Measurements from ENCODE around the gene DPP8.
"Not testable (repeated sequence)": the region's sequence is repeated elsewhere in the genome, so short reads cannot be mapped to it uniquely, and the experiment has no call there.

Gene DPP8

DNA sequence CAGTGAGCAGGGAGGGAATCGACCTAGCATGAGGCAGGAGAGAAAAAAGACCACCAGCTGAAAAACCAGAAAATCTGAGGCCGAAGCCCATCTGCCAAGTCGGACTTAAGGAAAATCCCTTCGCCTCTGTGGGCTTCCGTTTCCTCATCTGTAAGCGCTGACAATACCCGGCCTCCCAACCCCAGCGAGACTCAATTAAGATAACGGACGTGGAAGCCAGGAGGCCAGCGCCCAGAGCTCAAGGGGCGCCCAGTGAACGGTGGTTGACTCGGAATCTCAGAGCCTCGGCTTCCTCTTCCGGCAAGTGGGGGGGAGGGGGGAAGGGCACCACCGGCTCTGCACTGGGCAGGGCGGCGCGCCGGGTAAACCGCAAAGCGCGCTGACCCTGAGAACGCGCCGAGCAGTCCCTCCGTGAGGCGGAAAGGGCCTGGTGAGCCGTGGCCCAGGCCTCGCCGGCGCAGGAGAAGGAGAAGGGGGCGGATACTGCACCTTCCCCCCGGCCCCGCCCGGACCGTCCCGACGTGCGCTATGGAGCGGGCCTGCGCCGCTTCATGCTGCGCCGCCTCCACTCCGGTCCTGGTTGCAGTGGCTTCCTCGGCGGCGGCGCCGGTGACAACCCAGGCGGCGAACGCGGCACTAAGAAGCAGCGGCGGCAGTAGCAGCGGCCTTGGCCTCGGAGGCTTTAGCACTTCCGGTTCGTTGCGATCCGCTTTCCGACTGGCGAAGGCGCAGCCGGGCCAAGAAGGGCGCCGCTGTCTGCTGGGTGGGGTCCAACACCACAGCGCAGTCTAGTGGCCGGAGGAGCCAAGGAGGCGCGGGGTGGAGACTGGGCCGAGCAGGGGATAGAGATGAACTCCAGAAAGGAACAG, at the start of gene DPP8:
Gene DPP8, minus strand, starts transcription at position 693 of the 869 bp plus-strand sequence. CDS start 5,136 bp downstream, outside the sequence.
- DNase-seq, result peak; percentile 97

DNA sequence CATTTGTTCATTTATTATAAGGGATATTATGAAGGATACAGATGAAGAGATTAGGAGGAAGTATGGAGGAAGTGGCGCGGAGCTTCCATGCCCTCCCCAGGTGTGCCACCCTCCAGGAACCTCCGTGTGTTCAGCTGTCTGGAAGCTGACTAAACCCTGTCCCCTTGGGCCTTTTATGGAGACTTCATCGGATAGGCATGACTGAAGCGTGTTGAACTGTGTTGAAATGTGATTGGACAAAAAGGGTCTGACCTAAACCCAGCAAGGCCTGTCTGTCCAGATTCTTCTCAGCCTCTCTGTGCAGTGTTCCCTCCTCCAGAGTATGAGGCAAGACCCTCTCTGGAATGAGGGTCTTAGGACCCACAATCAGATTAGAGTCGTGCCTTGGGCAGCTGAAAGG, 44.4 kb upstream of the DPP8 start:
- no peak for DNase-seq

DNA sequence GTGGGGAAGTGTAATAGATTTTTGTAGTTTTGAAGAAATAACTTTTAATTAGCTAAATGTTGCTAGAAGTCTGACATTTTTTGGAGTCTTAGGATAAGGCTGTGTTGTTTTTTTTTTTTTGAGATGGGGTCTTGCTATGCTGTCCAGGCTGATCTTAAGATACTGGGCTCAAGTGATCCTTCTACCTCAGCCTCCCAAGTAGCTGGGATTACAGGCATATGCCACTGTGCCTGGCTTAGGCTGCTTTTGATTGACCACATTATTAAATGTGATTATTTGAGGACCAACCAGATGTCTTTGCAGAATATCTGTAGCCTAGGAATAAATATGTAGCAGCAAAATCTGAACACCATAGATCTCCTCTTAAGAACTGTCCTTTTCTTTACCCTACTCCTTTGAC, 42.5 kb upstream of the DPP8 start:
- DNase-seq, result no peak

DNA sequence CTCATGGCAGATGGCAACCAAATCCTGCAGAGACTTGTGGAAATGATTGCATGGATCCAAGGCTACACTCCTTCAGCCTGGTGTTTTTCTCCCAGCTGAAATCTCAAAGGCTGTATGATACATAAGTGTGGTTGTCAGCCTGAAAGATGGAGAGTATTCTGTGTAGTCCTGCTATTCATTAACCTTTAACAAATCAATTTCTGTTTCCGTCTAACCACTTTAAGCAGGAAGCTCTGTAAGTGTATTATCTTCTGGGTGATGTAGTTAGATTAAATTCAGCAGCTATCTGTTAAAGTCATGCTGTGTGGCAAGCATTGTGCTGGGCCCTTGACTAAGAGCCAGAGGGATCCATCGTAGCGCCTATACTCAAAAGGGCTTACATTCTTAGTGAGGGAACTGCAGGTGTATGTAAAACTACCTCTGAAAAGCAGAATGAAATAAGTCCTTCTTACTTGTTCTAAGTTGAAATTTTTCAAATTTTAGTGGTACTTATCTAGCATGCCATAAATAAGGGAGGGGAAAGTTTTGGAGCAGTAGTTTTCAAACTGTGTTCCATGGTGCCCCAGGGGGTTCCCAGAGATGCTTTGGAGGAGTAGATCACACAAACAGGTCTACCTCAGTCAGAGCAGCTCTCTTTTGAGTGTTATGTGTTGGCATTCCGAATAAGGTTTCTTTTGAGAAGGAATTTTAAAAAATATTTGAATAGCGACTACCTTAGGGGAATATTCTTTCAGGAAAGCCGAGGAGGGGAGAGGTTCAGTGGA, 41.7 kb upstream of the DPP8 start:
- DNase-seq, result no peak

DNA sequence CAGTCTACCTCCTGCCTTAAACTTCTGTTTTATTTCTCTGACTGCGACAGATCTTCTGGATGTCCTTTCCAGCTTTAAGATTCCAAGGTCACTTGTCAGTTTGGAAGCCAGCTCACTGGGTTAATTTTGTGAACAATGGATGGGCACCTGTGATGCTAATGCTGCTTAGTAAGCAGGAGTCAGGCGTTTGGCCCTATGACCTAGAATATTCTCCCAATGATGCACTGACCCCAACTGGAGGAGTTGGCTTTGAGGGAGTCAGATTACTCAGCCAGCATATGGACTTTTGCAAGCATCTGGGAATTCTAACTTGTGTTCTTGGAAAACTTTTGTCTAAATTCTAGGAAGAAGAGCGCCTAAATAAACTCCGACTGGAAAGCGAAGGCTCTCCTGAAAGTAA, 40.8 kb upstream of the DPP8 start:
- no peak for DNase-seq

DNA sequence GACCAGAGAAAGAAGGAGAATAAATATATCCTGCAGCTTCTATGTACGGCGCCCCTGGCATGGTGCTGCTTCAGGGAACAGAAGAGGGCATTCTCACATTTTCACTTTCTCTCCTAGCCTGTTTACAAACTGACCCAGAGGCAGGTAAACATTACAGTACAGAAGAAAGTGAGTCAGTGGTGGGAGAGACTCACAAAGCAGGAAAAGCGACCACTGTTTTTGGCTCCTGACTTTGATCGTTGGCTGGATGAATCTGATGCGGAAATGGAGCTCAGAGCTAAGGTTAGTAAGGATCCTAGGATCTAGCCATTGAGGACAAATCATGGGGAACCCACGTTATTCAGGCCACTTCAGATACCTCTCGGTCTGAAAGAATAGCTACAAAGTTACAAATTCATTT, 39.1 kb upstream of the DPP8 start:
- no peak for DNase-seq

DNA sequence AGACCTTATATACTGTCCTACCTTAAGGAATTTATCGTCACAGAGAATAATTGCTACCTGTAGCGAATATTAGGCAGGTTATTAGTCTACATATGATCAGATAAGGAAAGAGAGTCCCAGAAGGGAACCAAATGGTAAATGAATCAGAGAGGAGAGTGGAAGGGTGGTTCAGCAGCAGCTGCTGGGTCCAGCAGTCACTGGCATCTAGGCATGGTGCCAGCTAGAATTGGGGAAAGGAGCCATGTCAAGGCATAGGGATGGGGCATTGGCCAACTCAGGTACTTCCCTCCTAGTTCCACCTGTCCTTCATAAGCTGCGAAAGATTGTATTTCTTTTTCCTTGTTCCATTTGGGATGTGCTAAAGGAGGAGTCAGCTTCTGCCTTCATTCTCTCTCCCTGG, 36.2 kb upstream of the DPP8 start:
- DNase-seq, result no peak

DNA sequence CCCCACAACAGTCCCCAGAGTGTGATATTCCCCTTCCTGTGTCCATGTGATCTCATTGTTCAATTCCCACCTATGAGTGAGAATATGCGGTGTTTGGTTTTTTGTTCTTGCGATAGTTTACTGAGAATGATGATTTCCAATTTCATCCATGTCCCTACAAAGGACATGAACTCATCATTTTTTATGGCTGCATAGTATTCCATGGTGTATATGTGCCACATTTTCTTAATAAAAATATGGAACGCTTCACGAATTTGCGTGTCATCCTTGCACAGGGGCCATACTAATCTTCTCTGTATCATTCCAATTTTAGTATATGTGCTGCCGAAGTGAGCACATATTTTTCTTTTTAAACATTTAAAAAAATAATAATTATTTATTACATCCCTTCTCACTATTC, 35.4 kb upstream of the DPP8 start:
- not testable (repeated sequence) for DNase-seq

DNA sequence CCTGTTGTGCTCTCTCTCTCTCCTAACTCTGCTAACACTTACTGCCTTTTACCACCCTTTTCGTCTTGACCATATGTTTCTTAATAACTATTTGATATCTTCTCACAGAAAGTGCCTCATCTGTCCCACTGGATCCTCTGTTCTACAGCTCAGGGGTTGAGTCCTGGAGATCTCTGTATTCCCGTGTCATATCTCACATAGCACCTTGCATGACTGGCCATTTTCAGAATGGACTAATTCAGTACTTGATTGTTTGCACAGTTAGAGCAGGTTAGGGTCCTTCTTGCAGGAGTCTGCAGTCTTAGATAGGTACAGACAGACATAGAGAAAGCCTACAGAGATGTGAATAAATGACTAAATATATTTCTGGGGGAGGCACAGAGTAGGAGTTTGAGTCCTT, 33.7 kb upstream of the DPP8 start:
- DNase-seq, result no peak

DNA sequence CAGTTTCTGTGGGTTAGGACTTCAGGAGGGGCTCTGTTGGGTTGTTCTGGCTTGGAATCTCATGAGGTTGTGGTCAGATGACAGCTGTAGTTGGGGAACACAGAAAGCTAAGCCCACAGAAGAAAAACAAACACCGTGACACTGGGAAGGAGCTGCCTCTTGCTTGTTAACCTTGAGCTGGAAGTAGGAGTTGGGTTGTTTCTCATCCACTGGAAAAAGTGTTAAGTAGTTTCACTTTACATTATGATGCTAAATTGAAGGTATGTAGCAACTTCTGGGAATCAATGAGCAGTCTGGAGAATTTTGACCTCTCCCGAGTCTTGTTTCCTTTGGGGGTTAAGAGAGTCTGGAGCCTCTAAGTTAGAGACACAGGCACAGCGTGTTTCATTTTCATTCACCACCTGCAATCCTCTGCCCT, 33.2 kb upstream of the DPP8 start:
- DNase-seq, result no peak

DNA sequence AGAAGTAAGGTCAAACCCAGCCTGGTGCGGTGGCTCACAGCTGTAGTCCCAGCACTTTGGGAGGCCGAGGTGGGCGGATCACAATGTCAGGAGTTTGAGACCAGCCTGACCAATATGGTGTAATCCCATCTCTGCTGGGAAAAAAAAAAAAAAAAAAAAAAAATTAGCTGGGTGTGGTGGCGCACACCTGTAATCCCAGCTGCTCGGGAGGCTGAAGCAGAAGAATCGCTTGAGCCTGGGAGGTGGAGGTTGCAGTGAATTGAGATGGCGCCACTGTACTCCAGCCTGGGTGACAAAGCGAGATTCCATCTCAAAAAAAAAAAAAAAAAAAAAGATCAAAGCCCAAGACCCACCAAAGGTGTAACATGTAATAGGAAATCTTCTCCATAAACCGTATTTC, 31.8 kb upstream of the DPP8 start:
- not testable (repeated sequence) for DNase-seq

DNA sequence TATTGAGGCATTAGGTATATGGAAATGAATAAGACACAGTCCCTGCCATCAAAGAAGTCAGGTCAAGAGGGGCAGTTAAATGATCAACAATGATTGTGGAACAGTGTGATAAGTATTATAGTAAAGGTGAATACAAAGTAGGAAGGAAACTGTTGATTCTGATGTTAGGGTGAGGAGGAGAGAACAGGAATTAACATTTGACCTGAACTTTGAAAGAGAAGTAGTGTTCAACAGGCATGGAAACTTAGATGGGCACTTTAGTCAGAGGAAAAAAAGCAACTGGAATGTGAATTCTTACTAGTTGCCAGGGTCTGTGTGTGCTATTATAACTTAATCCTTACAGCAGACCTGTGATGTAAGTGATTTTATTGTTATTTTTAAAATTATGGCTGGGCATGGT, 30.4 kb upstream of the DPP8 start:
- DNase-seq, result no peak

DNA sequence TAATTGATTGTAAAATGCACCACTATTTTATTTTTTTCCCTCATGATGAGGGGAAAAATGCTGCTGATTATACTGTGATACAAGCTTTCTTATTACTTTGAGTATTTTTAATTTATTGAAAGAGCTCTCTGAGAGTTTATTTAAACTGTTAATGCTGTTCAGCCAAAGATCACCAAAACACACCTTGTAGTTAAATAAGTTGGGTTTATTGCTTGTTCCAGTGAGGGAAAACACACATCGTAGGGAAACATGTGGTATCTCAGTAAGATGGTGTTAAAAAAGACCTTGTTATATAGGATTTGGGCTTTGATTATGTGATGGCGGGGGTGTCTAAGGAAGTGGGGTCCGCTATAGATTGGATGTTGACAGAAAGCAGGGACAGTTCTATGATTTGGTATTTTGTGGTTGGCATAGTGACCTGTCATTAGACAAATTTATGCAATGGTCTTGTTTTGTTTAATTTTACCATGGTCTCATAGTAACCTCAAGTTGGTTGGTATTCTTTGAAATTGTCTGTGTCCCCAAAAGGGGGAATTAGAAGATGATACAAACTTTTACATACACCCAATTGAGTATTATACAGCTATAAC, 23.8 kb upstream of the DPP8 start:
- DNase-seq, result no peak

DNA sequence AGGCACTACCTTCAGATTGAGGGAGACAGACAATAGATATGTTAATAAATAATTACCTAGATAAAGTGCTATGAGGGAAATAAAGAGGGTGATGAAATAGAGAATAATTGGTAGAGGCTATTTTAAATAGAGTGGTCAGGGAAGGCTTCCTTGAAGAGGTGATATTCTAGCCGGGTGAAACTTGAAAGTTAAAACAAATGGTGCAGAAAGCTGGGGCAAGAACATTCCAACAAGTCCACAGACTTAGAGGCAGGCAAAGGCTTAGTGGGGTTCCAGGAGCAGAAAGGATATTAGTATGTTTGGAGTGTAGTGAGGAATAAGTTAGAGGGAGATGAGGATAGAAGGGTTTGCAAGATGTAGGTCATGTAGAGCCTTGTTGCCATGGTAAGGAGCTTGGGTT, 22.8 kb upstream of the DPP8 start:
- no peak for DNase-seq

DNA sequence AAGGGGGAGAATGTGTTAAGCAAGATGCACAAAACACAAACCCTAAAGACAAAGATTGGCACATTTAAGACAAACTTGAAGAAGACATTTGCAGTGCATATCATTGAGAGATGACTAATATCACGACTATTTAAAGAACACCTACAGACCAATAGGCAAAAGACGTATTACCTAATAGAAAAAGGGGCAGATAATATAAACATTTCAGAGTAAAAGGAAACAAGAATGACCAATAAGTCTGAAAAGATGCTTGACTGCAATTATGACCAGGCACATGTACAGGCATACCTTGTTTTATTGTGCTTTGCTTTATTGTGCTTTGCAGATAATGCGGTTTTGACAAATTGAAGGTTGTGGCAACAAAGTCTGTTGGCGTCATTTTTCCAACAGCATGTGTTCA, 17.7 kb upstream of the DPP8 start:
- DNase-seq, result no peak

DNA sequence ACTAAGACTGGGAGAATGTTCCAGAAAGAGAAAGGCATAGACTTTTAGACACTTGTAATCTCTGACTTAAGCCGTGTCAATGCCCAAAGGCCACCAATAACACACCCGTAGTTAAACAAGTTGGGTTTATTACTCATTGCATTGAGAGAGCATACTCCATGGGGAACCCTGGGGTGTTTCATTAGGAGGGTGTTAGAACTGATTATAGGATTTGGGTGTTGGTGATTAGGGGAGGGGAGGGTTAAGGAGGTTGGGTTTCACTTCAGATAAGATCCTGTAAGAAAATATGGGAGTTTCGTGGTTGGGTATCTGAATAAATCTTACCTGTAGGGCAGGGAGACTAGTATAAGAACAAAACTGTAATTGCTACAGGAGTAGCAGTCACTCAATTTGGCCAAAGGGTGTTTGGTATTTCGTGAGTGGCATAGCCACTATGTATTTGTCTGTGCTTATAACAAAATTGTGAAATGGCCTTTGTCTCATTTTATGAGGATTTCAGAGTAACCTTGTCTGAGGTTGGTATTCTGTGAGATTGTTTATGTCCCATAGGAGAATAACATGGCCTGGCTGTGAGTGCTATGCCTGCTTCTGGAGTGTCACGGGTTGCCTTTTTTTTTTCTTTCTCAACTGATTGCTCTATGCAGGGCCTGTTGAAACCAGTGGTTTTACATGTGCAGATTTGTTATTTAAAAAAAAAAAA, 15.7 kb upstream of the DPP8 start:
- no peak for DNase-seq

DNA sequence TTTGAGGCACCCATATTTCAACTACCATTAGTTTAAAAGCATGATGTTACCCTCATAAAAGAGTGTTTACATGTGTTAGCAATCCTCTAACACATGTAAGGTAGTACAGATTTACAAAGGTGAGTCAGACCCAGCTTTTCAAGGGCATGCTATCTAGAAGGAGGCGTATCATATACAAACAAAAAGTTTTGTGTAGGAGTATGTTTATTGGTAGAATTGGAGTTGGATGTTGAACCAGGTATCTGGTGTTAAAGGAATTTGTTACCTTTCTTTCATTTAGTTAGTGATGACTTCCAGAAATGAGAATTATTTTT, 15.2 kb upstream of the DPP8 start:
- no peak for DNase-seq

DNA sequence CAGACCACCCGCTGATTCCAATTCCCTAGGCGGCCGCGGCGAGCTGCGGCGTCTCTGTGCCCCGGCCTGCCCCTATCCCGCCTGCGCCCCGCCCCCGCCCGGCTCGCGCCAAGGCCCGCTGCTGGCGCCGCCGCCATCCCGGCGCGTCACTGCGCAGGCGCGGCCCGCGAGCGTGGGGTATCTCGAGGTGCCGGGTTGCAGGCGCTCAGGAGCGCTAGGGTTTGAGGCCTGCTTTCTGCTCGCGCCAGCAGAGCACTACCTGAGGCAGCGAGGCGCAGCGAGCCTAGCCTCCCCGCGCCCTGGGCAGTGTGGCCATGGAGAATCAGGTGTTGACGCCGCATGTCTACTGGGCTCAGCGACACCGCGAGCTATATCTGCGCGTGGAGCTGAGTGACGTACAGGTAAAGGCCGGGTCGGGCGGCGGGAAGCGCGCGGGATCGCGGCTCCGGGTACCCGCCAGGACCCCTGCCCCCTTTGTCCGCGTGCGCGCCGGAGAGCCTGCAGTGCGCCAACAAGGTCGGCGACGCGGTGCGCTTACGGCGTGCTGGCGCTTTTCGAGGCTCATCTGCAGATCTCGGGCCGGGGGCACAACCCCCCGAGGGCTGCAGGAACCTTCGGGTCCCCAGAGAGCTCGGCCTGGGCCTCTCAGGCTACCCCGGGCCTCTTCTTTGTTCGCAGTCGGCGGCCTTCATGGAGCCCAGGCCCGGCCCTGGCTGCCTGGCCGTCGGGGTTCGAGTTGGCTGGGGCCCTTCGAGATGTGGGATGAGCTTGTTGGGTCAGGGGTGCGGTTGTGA, 13.0 kb upstream of the DPP8 start, which contains the start of gene HACD3:
Gene HACD3, plus strand, starts transcription at position 146 of the 794 bp plus-strand sequence. Its CDS starts 169 bp downstream, at position 315.
- peak; percentile 98 for DNase-seq

DNA sequence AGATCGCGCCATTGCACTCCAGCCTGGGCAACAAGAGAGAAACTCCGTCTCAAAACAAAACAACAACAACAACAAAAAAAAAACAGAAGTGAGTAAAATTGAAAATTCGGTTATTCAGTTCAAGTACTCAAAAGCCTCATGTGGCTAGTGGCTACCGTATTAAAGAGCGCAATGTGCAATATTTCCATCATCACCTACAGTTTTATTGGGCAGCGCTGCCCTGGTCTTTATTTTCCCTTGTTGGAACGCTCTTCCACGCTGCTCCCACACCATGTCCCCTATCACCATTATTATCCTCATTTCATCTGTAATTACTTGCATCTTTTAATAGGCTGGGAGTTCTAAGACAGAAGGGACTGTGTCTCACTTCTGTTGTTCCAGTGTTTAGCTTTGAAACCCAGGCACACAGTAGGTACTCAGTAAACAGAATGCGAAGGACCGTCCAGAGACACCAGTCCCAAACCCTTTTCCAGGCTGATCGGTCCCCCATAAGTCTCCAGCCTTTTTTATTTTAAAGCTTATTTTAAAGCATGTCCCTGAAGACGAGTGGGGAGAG, 12.4 kb upstream of the DPP8 start:
- no peak for DNase-seq

DNA sequence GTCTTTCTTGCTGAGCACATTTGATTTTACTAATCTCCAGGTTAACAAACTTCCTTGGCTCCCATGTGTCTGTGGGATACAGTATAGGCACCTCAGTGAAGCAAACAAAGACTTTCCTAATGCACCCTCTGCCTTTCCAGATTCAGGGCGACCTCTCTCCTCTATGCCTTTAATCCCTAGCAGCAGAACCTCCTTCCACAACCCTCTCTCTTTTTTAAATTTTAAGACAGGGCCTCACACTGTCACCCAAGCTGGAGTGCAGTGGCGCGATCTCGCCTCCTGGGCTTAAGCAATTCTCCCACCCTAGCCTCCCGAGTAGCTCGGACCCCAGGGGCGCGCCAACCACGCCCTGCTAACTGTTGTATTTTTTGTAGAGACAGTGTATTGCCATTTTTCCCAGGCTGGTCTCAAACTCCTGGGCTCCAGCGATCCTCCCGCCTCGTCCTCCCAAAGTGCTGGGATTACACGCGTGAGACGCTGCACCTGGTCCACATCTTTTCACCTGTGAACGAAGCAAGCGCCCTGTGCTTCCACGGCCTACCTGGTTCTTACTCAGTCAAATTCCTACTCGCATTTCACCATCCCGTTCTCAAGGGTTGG, 11.1 kb upstream of the DPP8 start:
- DNase-seq, result no peak

DNA sequence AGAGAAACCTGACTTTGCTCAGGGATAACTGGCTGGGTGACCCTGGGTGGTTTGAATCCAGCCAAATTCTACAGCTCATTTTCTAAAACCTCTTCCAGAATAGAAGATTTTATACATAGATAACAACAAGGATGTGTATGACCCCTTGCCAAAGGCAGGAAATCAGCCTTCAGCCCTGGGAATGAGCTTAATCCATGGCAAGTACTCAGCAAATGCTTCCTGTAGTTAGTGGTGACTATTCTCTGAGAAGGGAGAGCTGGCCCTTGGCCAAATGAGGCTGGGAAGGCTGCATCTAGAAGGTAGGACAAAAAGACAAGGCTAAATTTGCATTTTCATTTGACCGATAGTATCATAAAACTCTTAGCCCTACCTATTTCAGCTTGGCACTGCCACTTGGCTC, 8.1 kb upstream of the DPP8 start:
- DNase-seq, result no peak

DNA sequence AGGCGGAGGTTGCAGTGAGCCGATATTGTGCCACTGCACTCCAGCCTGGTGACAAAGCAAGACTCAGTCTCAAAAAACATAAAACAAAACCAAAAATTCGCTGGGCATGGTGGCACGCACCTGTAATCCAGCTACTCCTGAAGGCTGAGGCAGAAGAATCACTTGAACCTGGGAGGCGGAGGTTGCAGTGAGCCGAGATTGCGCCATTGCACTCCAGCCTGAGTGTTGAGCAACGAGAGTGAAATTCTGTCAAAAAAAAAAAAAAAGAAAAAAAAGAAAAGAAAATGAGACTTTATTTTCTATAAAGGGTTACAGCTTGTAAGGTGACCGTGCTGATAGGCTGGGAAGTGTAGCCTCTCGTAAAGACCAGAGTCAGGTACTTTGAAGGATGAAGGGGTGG, 6.7 kb upstream of the DPP8 start:
- no peak for DNase-seq
